ENCODE results near the gene ATP9B.

ATP9B gene

DNA sequence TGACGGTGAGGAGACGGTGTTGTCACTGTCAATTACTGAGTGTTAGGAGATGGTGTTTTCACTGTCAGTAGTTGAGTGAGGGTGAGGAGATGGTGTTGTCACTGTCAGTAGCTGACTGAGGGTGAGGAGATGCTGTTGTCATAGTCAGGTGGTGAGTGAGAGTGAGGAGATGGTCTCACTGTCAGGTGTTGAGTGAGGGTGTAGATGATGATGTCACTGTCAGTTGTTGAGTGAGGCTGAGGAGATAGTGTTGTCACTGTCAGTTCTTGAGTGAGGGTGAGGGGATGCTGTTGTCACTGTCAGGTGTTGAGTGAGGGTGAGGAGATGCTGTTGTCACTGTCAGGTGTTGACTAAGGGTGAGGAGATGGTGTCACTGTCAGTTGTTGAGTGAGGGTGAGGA is 3.4 kb upstream of the ATP9B start:
- no peak overlapping the region for H3K27ac ChIP-seq
- TF ChIP-seq, protein P1, sequence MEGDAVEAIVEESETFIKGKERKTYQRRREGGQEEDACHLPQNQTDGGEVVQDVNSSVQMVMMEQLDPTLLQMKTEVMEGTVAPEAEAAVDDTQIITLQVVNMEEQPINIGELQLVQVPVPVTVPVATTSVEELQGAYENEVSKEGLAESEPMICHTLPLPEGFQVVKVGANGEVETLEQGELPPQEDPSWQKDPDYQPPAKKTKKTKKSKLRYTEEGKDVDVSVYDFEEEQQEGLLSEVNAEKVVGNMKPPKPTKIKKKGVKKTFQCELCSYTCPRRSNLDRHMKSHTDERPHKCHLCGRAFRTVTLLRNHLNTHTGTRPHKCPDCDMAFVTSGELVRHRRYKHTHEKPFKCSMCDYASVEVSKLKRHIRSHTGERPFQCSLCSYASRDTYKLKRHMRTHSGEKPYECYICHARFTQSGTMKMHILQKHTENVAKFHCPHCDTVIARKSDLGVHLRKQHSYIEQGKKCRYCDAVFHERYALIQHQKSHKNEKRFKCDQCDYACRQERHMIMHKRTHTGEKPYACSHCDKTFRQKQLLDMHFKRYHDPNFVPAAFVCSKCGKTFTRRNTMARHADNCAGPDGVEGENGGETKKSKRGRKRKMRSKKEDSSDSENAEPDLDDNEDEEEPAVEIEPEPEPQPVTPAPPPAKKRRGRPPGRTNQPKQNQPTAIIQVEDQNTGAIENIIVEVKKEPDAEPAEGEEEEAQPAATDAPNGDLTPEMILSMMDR (IDR thresholded peaks at IDR 0.05; ENCODE audit: low read depth, low read length) = no peak
- H3K36me3 ChIP-seq = no peaks in the 10 kb centered on the region
- no peaks in the 10 kb centered on the region for H3K27me3 ChIP-seq (ENCODE audit: insufficient read depth, low read depth, severe bottlenecking)
- DNase-seq = no peak
- peaks cover 15% of the 10 kb centered on the region for H3K9me3 ChIP-seq (ENCODE audit: severe bottlenecking)
- no peak overlapping the region for H3K4me3 ChIP-seq (ENCODE audit: low read depth, low read length)

DNA sequence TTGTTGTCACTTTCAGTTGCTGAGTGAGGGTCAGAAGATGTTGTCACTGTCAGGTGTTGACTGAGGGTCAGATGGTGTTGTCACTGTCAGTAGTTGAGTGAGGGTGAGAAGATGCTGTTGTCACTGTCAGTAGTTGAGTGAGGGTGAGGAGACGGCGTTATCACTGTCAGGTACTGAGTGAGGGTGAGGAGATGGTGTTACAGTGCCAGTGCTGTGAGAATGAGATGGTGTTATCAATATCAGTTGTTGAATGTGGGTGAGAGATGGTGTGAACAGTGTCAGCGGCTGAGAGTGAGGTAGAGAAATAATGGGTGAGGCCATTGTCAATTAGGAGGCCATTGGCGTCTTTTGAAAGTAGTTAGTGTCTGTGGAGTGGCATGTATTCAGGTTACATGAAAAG is 1.6 kb upstream of the ATP9B start:
- Histone ChIP-seq H3K9me3 (ENCODE audit: severe bottlenecking) (peaks cover 17% of the 10 kb centered on the region), H3K36me3 (no peaks in the 10 kb centered on the region), H3K4me3 (ENCODE audit: low read depth, low read length) (no peak overlapping the region), H3K27me3 (ENCODE audit: insufficient read depth, low read depth, severe bottlenecking) (no peaks in the 10 kb centered on the region), H3K27ac (no peak overlapping the region)
- DNase-seq = no peak
- TF ChIP-seq, protein P1 (IDR thresholded peaks at IDR 0.05; ENCODE audit: low read depth, low read length) = no peak

DNA sequence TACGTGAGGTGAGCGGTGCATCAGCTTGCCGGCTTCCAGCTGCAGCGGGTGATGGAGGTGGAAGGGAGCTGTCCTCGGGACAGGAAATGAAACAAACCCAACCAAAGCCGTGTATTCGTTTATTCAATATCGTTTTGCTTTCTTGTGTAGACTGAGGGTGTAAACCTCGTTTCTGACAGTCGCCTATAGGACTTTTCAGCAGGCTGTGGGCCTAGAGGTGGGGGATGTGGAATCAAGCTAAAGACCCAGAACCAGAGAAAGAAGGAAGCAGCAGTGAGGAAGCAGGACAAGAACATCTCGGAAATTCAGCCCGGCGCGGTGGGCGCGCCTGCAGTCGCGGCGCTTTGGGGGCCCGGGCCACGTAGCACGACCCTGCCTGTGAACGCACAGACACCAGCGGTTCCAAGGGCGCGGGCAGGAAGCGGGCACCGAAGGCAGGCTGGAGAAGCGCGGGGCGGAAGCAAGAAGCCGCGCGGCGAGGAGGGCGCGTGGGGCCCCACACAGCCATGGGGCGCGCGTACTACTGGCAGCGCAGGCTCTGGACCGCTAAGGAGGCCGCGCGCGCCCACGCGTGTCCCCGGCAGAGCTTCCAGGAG is 755 bp upstream of the ATP9B start:
- peaks cover 23% of the 10 kb centered on the region for H3K9me3 ChIP-seq (ENCODE audit: severe bottlenecking)
- H3K27ac ChIP-seq = peak overlapping the region; percentile 34
- peak overlapping the region; percentile 97 for H3K4me3 ChIP-seq (ENCODE audit: low read depth, low read length)
- no peaks in the 10 kb centered on the region for H3K27me3 ChIP-seq (ENCODE audit: insufficient read depth, low read depth, severe bottlenecking)
- TF ChIP-seq, protein P1 (IDR thresholded peaks at IDR 0.05; ENCODE audit: low read depth, low read length) = no peak
- no peak for DNase-seq
- H3K36me3 ChIP-seq = no peaks in the 10 kb centered on the region

DNA sequence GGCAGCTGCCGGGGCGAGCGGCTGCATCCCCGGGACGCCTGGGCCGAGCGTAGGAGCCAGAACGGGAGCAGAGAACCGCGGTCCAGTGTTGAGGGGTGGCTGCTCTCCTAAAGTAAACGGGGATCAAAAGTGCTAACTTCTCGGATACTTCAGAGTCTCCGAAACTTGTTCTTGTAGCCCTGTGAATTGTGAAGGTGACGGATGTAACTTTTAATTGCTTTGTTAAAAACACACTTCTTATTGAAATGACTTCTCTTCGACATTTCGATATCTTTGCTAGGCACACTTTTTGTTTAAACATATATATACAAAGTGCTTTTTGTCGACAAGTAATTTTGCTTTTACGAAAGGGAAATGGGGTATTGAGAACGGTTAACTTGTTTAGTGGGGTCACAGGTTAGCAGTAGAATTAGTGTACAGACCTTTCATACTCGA is 540 bp downstream of the ATP9B start:
- peak overlapping the region; percentile 97 for H3K4me3 ChIP-seq (ENCODE audit: low read depth, low read length)
- H3K27ac ChIP-seq = peak overlapping the region; percentile 86
- H3K27me3 ChIP-seq (ENCODE audit: insufficient read depth, low read depth, severe bottlenecking) = no peaks in the 10 kb centered on the region
- DNase-seq = no peak
- H3K9me3 ChIP-seq (ENCODE audit: severe bottlenecking) = peaks cover 29% of the 10 kb centered on the region
- peaks cover 2% of the 10 kb centered on the region; the same call in 1 of the 2 replicates for H3K36me3 ChIP-seq
- TF ChIP-seq, protein P1 (IDR thresholded peaks at IDR 0.05; ENCODE audit: low read depth, low read length) = no peak

DNA sequence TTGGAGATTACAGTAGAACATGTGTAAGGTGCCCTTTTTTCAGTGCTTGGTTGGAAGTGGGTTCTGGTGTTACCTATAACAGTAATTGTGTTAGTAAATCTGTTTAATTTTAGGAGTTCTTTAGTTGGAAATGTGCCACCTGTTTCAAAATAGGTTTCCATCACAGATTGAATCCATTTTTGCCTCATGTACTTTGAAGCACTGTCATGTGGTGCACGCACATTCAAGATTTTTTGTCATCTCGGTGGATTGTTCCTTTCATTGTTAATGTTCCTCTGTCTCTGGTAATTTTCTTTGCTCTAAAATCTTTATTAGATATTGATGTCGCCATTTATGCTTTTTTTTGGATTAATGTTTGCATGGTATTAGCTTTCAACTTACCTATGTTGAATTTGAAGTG is 1.3 kb downstream of the ATP9B start:
- H3K4me3 ChIP-seq (ENCODE audit: low read depth, low read length) = peak overlapping the region; percentile 97
- peaks cover 27% of the 10 kb centered on the region for H3K9me3 ChIP-seq (ENCODE audit: severe bottlenecking)
- no peak overlapping the region for H3K27ac ChIP-seq
- no peaks in the 10 kb centered on the region for H3K27me3 ChIP-seq (ENCODE audit: insufficient read depth, low read depth, severe bottlenecking)
- DNase-seq = no peak
- TF ChIP-seq, protein P1 (IDR thresholded peaks at IDR 0.05; ENCODE audit: low read depth, low read length) = no peak
- peaks cover 2% of the 10 kb centered on the region; the same call in 1 of the 2 replicates for H3K36me3 ChIP-seq

DNA sequence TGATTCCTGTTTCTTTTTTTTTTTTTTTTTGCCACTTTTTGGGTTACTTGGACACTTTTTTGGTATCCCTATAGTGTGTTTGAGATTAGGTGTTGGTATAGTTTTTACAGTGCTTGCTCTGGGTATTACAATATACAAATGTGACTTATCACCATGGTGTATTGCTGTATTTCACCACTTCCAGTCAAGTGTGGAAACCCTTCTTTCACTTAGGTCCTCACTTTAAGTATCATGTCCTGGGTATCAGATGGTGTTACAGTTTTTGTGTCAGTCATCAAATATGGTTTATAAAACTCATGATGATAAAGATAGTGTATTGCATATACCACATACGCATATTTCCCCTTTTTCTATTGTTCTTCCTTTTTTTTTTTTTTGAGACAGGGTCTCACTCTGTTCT is 1.8 kb downstream of the ATP9B start:
- TF ChIP-seq, protein P1 (IDR thresholded peaks at IDR 0.05; ENCODE audit: low read depth, low read length) = no peak
- DNase-seq = no peak
- Histone ChIP-seq H3K27ac (no peak overlapping the region), H3K36me3 (peaks cover 2% of the 10 kb centered on the region; the same call in 1 of the 2 replicates), H3K4me3 (ENCODE audit: low read depth, low read length) (no peak overlapping the region), H3K9me3 (ENCODE audit: severe bottlenecking) (peaks cover 25% of the 10 kb centered on the region), H3K27me3 (ENCODE audit: insufficient read depth, low read depth, severe bottlenecking) (no peaks in the 10 kb centered on the region)

All from WERI-Rb-1 (cell line).